HepG2 (cell line): ENCODE measurements around the gene MPV17L. TPM values are rescaled to one million over a fixed set of nuclear protein-coding genes. Genes with fewer than 3 reads are reported as not detected.
A peak's percentile ranks its signal among the peaks of the same experiment; 100 is the strongest.

Source experiments
- ARID4A ChIP-seq: sonication (generic); formaldehyde crosslinking; IDR thresholded peaks from 2 replicates; pipeline ENCODE4 v1.5.0; 2020; ENCODE audit warnings: mild to moderate bottlenecking, missing genetic modification reagents, borderline replicate concordance
- ATM ChIP-seq: fragments of 450-650 bp; IDR thresholded peaks from 2 replicates; pipeline ENCODE4 v1.7.1; 2017; ENCODE audit warnings: mild to moderate bottlenecking, borderline replicate concordance
- BHLHE40 ChIP-seq: IDR thresholded peaks from 2 replicates; pipeline ENCODE4 v1.6.1; 2011; ENCODE audit warnings: low read length, improper control_type of control experiment
- CEBPB ChIP-seq: IDR thresholded peaks from 2 replicates; pipeline ENCODE4 v1.6.1; 2011; ENCODE audit warnings: low read depth, low read length, improper control_type of control experiment, borderline replicate concordance
- CEBPG ChIP-seq: IDR thresholded peaks from 2 replicates; pipeline ENCODE4 v1.6.1; 2016
- FOXP1 ChIP-seq, 2 experiments: fragments of 450-650 bp in 1 of 2; IDR thresholded peaks; 2 replicates each; pipeline ENCODE4 v1.6.1; 2017 to 2018; ENCODE audit warnings: antibody characterized with exemption in 1 of 2
- GLI4 ChIP-seq: sonication (generic); formaldehyde crosslinking; IDR thresholded peaks from 2 replicates; pipeline ENCODE4 v1.5.1; 2020; ENCODE audit warnings: missing genetic modification reagents, mild to moderate bottlenecking, moderate library complexity, borderline replicate concordance
- HIVEP1 ChIP-seq: sonication (generic); formaldehyde crosslinking; IDR thresholded peaks from 2 replicates; pipeline ENCODE4 v1.4.0; 2020; ENCODE audit warnings: mild to moderate bottlenecking, missing genetic modification reagents
- MAZ ChIP-seq, 2 experiments: sonication (generic) in 1 of 2; formaldehyde crosslinking in 1 of 2; IDR thresholded peaks; 2 replicates each; pipeline versions ENCODE4 v1.5.0 to v1.6.1; 2012 to 2020; ENCODE audit warnings: low read depth in 2 of 2, mild to moderate bottlenecking in 2 of 2, borderline replicate concordance in 1 of 2, improper control_type of control experiment in 1 of 2, low read length in 1 of 2, missing genetic modification reagents in 1 of 2, moderate library complexity in 1 of 2
- RBFOX2 ChIP-seq: fragments of 200-400 bp; formaldehyde crosslinking; IDR thresholded peaks from 2 replicates; pipeline ENCODE4 v1.6.1; 2017; ENCODE audit warnings: low read depth, mild to moderate bottlenecking, low read length
- ZBTB33 ChIP-seq: sonication (generic); formaldehyde crosslinking; IDR thresholded peaks from 2 replicates; pipeline ENCODE4 v1.4.0; 2020; ENCODE audit warnings: missing genetic modification reagents
- ZBTB7A ChIP-seq: sonication (generic); formaldehyde crosslinking; IDR thresholded peaks from 2 replicates; pipeline ENCODE4 v1.8.0; 2022; ENCODE audit warnings: mild to moderate bottlenecking, missing genetic modification reagents
- ZHX2 ChIP-seq, 2 experiments: sonication (generic) in 1 of 2; formaldehyde crosslinking in 1 of 2; IDR thresholded peaks; 2 replicates each; pipeline versions ENCODE4 v1.6.1 to v1.9.0; 2014 to 2022; ENCODE audit warnings: antibody characterized with exemption in 1 of 2, borderline replicate concordance in 1 of 2, inconsistent platforms in 1 of 2, low read depth in 1 of 2, missing genetic modification reagents in 1 of 2
- ZIK1 ChIP-seq: sonication (generic); formaldehyde crosslinking; IDR thresholded peaks from 2 replicates; pipeline ENCODE4 v1.5.0; 2020; ENCODE audit warnings: mild to moderate bottlenecking, low read depth, missing genetic modification reagents, borderline replicate concordance
- ZNF496 ChIP-seq: sonication (generic); formaldehyde crosslinking; IDR thresholded peaks from 2 replicates; pipeline ENCODE4 v1.8.1; 2023; ENCODE audit warnings: mild to moderate bottlenecking, moderate library complexity, missing genetic modification reagents; ENCODE audit not compliant: insufficient replicate concordance
- ZNF563 ChIP-seq: sonication (generic); formaldehyde crosslinking; IDR thresholded peaks from 2 replicates; pipeline ENCODE4 v1.8.0; 2022; ENCODE audit warnings: mild to moderate bottlenecking, moderate library complexity, missing genetic modification reagents
- ZNF703 ChIP-seq: sonication (generic); formaldehyde crosslinking; IDR thresholded peaks from 2 replicates; pipeline ENCODE4 v1.5.1; 2020; ENCODE audit warnings: missing genetic modification reagents, mild to moderate bottlenecking, moderate library complexity, borderline replicate concordance
- polyA plus RNA-seq, 8 experiments: library from polyadenylated mRNA; depleted of rRNA in 3 of 8; stranded (reverse) in 7 of 8; unstranded in 1 of 8; fragments of >200 nt; fragmentation: Illumina TruSeq in 4 of 8; extraction: Trizol in 4 of 8; gene quantifications; 2 replicates each; pipeline versions ENCODE4 v1.2.1 to v1.2.3, GENCODE V29; 2011 to 2016; ENCODE audit warnings: low read depth in 4 of 8, missing spikeins in 1 of 8, mixed read lengths in 1 of 8; ENCODE audit not compliant: insufficient read depth in 1 of 8
- total RNA-seq, 5 experiments: library from RNA; depleted of rRNA; stranded (reverse); fragments of >200 nt; fragmentation: Illumina TruSeq; extraction: Trizol; gene quantifications; 2 replicates each; pipeline ENCODE4 v1.2.3, GENCODE V29; 2016; ENCODE audit warnings: low read depth in 1 of 5

MPV17L gene
- total and polyA plus RNA-seq, 2 of the 13 experiments (the other 11 are each of a cell fraction or from before 2014, with no cell fraction given): 34.7 to 63.8 TPM

- TF ChIP-seq ZHX2 (IDR thresholded peaks at IDR 0.05; ENCODE audit: low read depth) (no peak), ZHX2 (CRISPR knock-in tag; IDR thresholded peaks at IDR 0.05; ENCODE audit: borderline replicate concordance) (no peak), ZIK1 (CRISPR knock-in tag) (no peak), ZNF563 (CRISPR knock-in tag) (no peak), ARID4A (CRISPR knock-in tag) (no peak), HIVEP1 (CRISPR knock-in tag) (no peak), RBFOX2 (peak; percentile 44; the same call in 1 of the 2 replicates), GLI4 (CRISPR knock-in tag) (no peak), ATM (no peak), ZBTB33 (CRISPR knock-in tag) (peak; percentile 80; the same call in 1 of the 2 replicates), CEBPB (peak; percentile 58; the same call in 1 of the 2 replicates), FOXP1 (IDR thresholded peaks at IDR 0.05) (no peak), FOXP1 (CRISPR knock-in tag; IDR thresholded peaks at IDR 0.05) (peak; percentile 25; the same call in 1 of the 2 replicates), ZNF496 (no peak), CEBPG (CRISPR knock-in tag) (peak; percentile 22; the same call in 1 of the 2 replicates), MAZ (IDR thresholded peaks at IDR 0.05; ENCODE audit: borderline replicate concordance, low read depth, low read length) (no peak), MAZ (CRISPR knock-in tag; IDR thresholded peaks at IDR 0.05; ENCODE audit: low read depth) (no peak), BHLHE40 (no peak), ZBTB7A (CRISPR knock-in tag) (no peak), ZNF703 (CRISPR knock-in tag) (no peak)
Observed at GRCh38 chr16:15404792-15405191, 9.2 kb downstream of the MPV17L start (continued).
